KOPT-K1 (cell line): ENCODE measurements around the gene MYCBP.

Source experiments
- H3K27ac ChIP-seq: fragments of 200-600 bp; sonication (generic); 2 replicates; pipeline ENCODE4 v1.5.1; 2016; ENCODE audit warnings: antibody characterized with exemption, mild to moderate bottlenecking, low read depth, low read length; ENCODE audit not compliant: poor library complexity, severe bottlenecking
- H3K36me3 ChIP-seq: fragments of 200-600 bp; sonication (generic); 2 replicates; pipeline ENCODE4 v1.5.1; 2017; ENCODE audit warnings: antibody characterized with exemption, mild to moderate bottlenecking, low read length, moderate library complexity; ENCODE audit not compliant: insufficient read depth
- H3K9me3 ChIP-seq: fragments of 200-600 bp; sonication (generic); 2 replicates; pipeline ENCODE4 v1.5.1; 2017; ENCODE audit warnings: antibody characterized with exemption, low read length, mild to moderate bottlenecking; ENCODE audit not compliant: insufficient read depth, poor library complexity, severe bottlenecking

The MYCBP gene

DNA sequence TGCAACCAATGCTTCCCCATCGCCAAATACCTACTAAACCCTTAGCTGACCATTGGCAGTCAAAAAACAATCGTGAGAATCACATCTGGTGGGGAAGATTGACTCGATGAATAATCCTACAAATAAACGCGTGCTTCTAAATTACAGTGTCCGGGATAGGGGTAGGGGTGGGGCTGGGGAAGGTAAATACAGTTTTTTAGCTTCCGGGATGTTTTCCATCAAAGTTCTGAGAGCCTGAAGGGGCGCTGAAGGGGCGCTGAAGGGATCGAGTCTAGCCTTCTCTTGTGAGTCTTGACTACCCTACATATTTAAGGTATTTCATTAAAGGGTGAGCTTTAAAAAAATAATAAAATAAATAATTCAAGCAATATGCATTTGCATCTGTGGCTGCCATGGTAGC is 54.1 kb downstream of the MYCBP start:
- Histone ChIP-seq H3K27ac (no peak overlapping the region), H3K36me3 (no peaks in the 10 kb centered on the region), H3K9me3 (peaks cover 13% of the 10 kb centered on the region)

GRCh38 chr1:38818175-38818976 is 54.8 kb downstream of the MYCBP start:
- H3K27ac ChIP-seq = no peak overlapping the region
- no peaks in the 10 kb centered on the region for H3K36me3 ChIP-seq
- peaks cover 13% of the 10 kb centered on the region for H3K9me3 ChIP-seq

- no peaks in the 10 kb centered on the region for H3K36me3 ChIP-seq
- H3K27ac ChIP-seq = no peak overlapping the region
- peaks cover 13% of the 10 kb centered on the region for H3K9me3 ChIP-seq
Observed at GRCh38 chr1:38817267-38818174, 55.6 kb downstream of the MYCBP start.

DNA sequence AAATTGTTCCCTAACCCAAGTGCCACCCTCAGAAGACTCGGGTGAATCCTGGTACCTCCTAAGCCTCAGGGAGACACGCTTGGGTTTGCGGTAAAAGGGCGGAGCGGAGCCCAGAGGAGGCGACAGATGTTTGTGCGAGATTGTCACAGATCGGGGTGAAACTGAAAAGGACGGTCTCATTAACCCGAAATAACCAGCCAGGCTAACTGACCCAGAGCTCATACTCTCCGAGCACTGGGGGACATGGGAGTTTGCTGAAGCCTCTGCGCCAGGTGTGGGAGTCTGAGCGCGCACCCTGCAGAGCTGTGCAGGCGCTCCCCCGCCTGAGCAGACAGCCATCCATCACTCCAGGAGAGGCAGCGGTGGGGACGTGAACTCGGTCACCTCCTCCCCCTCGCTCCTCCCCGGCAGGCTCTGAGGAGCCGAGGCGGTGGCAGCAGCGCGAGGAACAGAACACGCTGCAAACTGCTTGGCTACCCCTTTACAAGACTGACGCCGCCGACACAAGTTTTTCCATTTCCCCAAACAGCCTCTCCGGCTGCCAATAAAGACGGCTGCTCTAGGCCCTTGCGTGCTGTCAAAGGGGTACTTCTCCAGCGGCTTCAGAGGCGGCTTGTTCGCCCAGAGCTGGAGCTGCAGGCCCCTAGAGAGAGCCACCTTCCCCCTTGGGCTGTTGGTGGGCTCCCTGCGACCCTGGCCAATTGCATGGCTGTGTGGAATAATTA is 57.1 kb downstream of the MYCBP start:
- H3K27ac ChIP-seq = no peak overlapping the region
- H3K36me3 ChIP-seq = no peaks in the 10 kb centered on the region
- peaks cover 13% of the 10 kb centered on the region for H3K9me3 ChIP-seq

DNA sequence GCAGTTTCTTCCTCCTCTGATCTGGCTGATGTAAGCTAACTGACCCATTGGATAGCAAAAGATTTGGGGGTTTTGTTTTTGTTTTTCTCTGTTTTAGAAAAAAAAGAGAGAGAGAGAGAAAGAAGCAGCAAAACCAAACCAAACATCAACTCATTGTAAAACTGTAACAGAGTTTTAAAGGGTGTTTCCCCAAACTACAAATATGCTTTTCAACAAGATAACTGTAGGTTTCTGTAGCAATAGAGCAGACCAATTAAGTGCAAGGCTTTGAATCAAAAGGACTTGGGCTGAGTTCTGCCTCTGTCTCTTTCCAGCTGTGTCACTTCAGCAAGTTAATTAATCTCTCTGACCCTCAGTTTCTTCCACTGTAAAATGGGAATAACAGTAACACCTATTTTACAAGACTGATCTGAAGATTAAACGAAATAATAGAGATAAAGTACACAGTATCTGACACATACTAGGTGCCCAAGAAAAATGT is 58.1 kb downstream of the MYCBP start:
- Histone ChIP-seq H3K9me3 (peaks cover 13% of the 10 kb centered on the region), H3K27ac (no peak overlapping the region), H3K36me3 (no peaks in the 10 kb centered on the region)

DNA sequence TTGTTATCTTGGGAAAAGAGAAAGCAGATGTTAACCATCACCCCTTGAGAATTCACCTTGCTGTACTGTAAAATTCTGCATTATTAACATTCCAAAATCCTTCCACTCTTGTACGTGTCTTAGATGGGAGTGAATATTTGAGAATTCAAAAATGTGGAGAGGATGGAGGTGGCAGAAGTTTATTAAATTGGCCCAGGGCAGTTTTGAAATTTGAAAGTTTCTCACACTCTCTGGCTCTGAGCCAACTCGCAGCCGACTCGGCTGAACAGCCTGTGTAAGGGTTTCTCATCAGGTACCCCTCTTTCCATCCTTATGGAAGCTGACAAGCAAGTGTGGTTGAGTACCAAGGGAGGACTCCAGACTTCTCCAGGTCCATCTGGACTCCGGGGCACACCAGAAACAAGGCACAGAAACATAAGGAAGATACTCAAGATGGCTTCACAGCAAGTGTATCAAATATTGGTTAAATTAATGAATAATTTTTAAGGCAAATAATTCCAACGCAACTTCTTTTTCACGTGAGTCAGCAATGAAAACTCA is 58.6 kb downstream of the MYCBP start:
- H3K36me3 ChIP-seq = no peaks in the 10 kb centered on the region
- H3K9me3 ChIP-seq = peaks cover 13% of the 10 kb centered on the region
- H3K27ac ChIP-seq = no peak overlapping the region

- Histone ChIP-seq H3K27ac (no peak overlapping the region), H3K36me3 (no peaks in the 10 kb centered on the region), H3K9me3 (peaks cover 13% of the 10 kb centered on the region)
Observed at GRCh38 chr1:38812981-38813380, 60.2 kb downstream of the MYCBP start.
